ENCODE data around the gene BBOF1. TPM values are rescaled to one million over a fixed set of nuclear protein-coding genes. Genes with fewer than 3 reads are reported as not detected.

The BBOF1 gene
- total RNA-seq, result 2.2 and 2.3 TPM in 2 replicates
- polyA plus RNA-seq, result 0.54 and 0.63 TPM in 2 replicates
- 0.80 and 0.92 TPM in 2 replicates for polyA plus RNA-seq (2011; cell fraction: cytosol; rRNA removed)
- 1.5 and 3.4 TPM in 2 replicates for polyA plus RNA-seq (2011; cell fraction: nucleus; rRNA removed)
- polyA plus RNA-seq (2012), result 2.1 and 3.1 TPM in 2 replicates
- 0.41 and 1.0 TPM in 2 replicates for polyA minus RNA-seq
- polyA minus RNA-seq (2011; cell fraction: cytosol; rRNA and poly(A)+ RNA removed), result 0.92 TPM
- 0.77 and 1.1 TPM in 2 replicates for polyA minus RNA-seq (2011; cell fraction: nucleus; rRNA and poly(A)+ RNA removed)
- Bru-seq, nascent RNA, result percentile 33 among the genes with signal in this experiment
- BruChase-seq, experiment 1, labeled RNA remaining after a 6-hour chase, result percentile 26 among the genes with signal in this experiment
- percentile 28 among the genes with signal in this experiment for BruChase-seq, experiment 2, labeled RNA remaining after a 2-hour chase
- long read RNA-seq, partial matches to known transcripts, result 0 of 14 reads
- long read RNA-seq, other reads (novel, unspliced or antisense), result 14 of 14 reads

- intact Hi-C loops (cut with micrococcal nuclease) (loop anchor here (1.0 to 2.0 kb wide), 2 partner anchors 66 to 68 kb away; partner anchors contain the start of genes ALDH6A1, COQ6, FAM161B and LIN52), dilution Hi-C loops (cut with MboI; ENCODE audit: extremely low pct_ligation_motif_present, low sequenced_read_pairs) (no loop called here)
- POLR2A ChIA-PET, result interaction anchor here (1.2 kb wide), 1 partner anchor 12 kb away, joined by 7 read pairs; no protein-coding TSS in a partner anchor
- CTCF ChIA-PET, result interaction anchor here (1.0 kb wide), 2 partner anchors 10 to 20 kb away, joined by 3 read pairs; no protein-coding TSS in a partner anchor
- TSS peak; percentile 54 for BruUV-seq (replicated peaks)
- Histone ChIP-seq H3K4me3 (replicated peaks in 1 of 3; ENCODE audit: insufficient read depth in 1 of 3, low read depth in 1 of 3, low read length in 3 of 3) (peak within 1 kb of the TSS; percentile 76 to 97 (median 83)), H3K9me3 (replicated peaks; ENCODE audit: control insufficient read depth, insufficient read depth, low read length) (no peaks in the 10 kb centered on the region), H3K4me1 (ENCODE audit: control insufficient read depth, extremely low read depth, insufficient read depth, low read length) (peaks cover 13% of the 10 kb centered on the region), H3K4me2 (ENCODE audit: insufficient read depth, low read length) (peak within 1 kb of the TSS; percentile 94), H3K27ac (ENCODE audit: insufficient read depth, low read depth, low read length) (peak within 1 kb of the TSS; percentile 86), H4K20me1 (replicated peaks; ENCODE audit: control insufficient read depth, extremely low read depth, insufficient read depth, low read length) (no peaks in the 10 kb centered on the region), H3K9ac (replicated peaks; ENCODE audit: extremely low read depth, insufficient read depth, low read length) (peak within 1 kb of the TSS; percentile 96), H3K79me2 (ENCODE audit: control insufficient read depth, insufficient read depth, low read length) (no peaks in the 10 kb centered on the region), H2AFZ (ENCODE audit: low read depth, low read length) (peak within 1 kb of the TSS; percentile 97), H3K27me3 (ENCODE audit: control insufficient read depth in 2 of 2, insufficient read depth in 2 of 2, low read length in 2 of 2) (no peaks in the 10 kb centered on the region), H3K36me3 (ENCODE audit: control insufficient read depth in 2 of 2, extremely low read depth in 1 of 2, insufficient read depth in 2 of 2, low read length in 2 of 2) (no peaks in the 10 kb centered on the region), H3K9me1 (replicated peaks; ENCODE audit: control insufficient read depth, extremely low read depth, insufficient read depth, low read length) (no peaks in the 10 kb centered on the region)
- TF ChIP-seq CTCF (IDR thresholded peaks at IDR 0.05; ENCODE audit: extremely low read depth in 1 of 2, insufficient read depth in 1 of 2, low read depth in 1 of 2, low read length in 2 of 2) (peak in 1 of 2 donors; percentile 2), JUN (IDR thresholded peaks at IDR 0.05; ENCODE audit: borderline replicate concordance, insufficient read depth, insufficient read length, low read depth) (no peak), EZH2 (IDR thresholded peaks at IDR 0.05; ENCODE audit: borderline replicate concordance, low read depth, low read length, severe bottlenecking) (no peak), FOS (IDR thresholded peaks at IDR 0.05; ENCODE audit: borderline replicate concordance, insufficient read depth, low read length) (no peak), POLR2AphosphoS5 (IDR thresholded peaks at IDR 0.05; ENCODE audit: insufficient read depth, low read depth, low read length) (peak; percentile 98), MYC (IDR thresholded peaks at IDR 0.05; ENCODE audit: low read depth, low read length) (no peak), GATA2 (IDR thresholded peaks at IDR 0.05; ENCODE audit: insufficient read depth, insufficient read length, low read depth, low read length) (no peak), POLR2A (IDR thresholded peaks at IDR 0.05; ENCODE audit: low read depth, low read length) (peak; percentile 93)
- TF ChIP-seq, protein P1, sequence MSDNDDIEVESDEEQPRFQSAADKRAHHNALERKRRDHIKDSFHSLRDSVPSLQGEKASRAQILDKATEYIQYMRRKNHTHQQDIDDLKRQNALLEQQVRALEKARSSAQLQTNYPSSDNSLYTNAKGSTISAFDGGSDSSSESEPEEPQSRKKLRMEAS (IDR thresholded peaks at IDR 0.05; ENCODE audit: insufficient read depth, insufficient read length), result no peak
- DNase-seq (ENCODE audit: low read depth, low spot score), result peak; percentile 83
- FAIRE-seq, result peak; percentile 43
Observed at GRCh38 chr14:74018586-74019407, at the start of gene BBOF1, which contains the start of gene ENTPD5. Gene BBOF1 (plus strand): TSS chr14:74019349. CDS start chr14:74019479, 130 bp downstream. Gene ENTPD5 (minus strand): TSS chr14:74019288. CDS start chr14:73988102, 31,186 bp downstream.

Measured in endothelial cell of umbilical vein (primary cell).